Endothelial cell of hepatic sinusoid (primary cell): ENCODE measurements around the gene STEAP2.

Source experiments
- in situ Hi-C: cut with HindIII; loops from 2 replicates; pipeline ENCODE4 v1.10.0; 2017; ENCODE audit warnings: low sequenced_read_pairs

STEAP2 gene

GRCh38 chr7:90266808-90267207 lies 55.3 kb downstream of the STEAP2 start:
- in situ Hi-C loops: loop anchor here (5.0 kb wide), 1 partner anchor 100 kb away; no protein-coding TSS in a partner anchor

- in situ Hi-C loops: loop anchor here (5.0 kb wide), 1 partner anchor 100 kb away; no protein-coding TSS in a partner anchor
Measured at GRCh38 chr7:90267263-90267858, 55.8 kb downstream of the STEAP2 start.

GRCh38 chr7:90269163-90269562 lies 57.6 kb downstream of the STEAP2 start:
- in situ Hi-C loops: loop anchor here (5.0 kb wide), 1 partner anchor 102 kb away; no protein-coding TSS in a partner anchor

- in situ Hi-C loops: no loop called here
Measured at GRCh38 chr7:90270431-90271178, 59.1 kb downstream of the STEAP2 start.

GRCh38 chr7:90271753-90272152 lies 60.2 kb downstream of the STEAP2 start:
- in situ Hi-C loops: no loop called here

GRCh38 chr7:90272242-90272641 lies 60.7 kb downstream of the STEAP2 start:
- in situ Hi-C loops: no loop called here

GRCh38 chr7:90274161-90274560 lies 62.6 kb downstream of the STEAP2 start:
- in situ Hi-C loops: no loop called here

GRCh38 chr7:90276033-90276728 lies 64.6 kb downstream of the STEAP2 start:
- in situ Hi-C loops: no loop called here
